ENCODE results near the gene SLC17A7.
"Not testable (repeated sequence)": the region's sequence is repeated elsewhere in the genome, so short reads cannot be mapped to it uniquely, and the experiment has no call there.

SLC17A7 gene

GRCh38 chr19:49441210-49441959, at the start of gene SLC17A7:
Gene SLC17A7 (minus strand): TSS chr19:49441527. CDS start chr19:49441379, 148 bp downstream.
- DNase-seq (ENCODE audit: low spot score) = no peak

- no peak for DNase-seq (ENCODE audit: low spot score)
These were observed 49.1 kb upstream of the SLC17A7 start for GRCh38 chr19:49490287-49491029.

- no peak for DNase-seq (ENCODE audit: low spot score)
These were observed 48.4 kb upstream of the SLC17A7 start for GRCh38 chr19:49489601-49490167.

DNA sequence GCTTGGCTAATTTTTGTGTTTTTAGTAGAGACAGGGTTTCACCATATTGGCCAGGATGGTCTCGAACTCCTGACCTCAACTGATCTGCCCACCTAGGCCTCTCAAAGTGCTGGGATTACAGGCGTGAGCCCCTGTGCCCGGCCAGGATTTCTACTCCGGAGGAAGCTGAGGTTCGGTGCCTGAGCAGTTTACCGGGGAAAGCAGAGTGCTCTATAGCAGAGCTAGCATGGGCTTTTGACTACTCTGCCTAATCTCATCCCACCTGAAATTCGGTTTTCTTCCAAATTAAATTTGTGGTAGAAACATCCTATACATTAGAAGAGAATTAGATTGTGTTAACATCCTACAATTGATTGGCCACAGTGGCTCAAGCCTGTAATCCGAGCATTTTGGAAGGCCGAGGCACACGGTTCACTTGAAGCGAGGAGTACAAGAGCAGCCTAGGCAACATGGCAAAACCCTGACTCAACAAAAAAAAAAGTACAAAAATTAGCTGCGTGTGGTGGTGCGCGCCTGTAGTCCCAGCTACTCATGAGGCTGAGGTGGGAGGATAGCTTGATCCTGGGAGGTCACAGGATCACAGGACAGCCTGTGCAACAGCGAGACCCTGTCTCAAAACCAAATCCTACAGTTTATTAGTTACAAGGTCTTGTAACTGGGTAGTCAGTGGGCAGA, 47.7 kb upstream of the SLC17A7 start:
- no peak for DNase-seq (ENCODE audit: low spot score)

DNA sequence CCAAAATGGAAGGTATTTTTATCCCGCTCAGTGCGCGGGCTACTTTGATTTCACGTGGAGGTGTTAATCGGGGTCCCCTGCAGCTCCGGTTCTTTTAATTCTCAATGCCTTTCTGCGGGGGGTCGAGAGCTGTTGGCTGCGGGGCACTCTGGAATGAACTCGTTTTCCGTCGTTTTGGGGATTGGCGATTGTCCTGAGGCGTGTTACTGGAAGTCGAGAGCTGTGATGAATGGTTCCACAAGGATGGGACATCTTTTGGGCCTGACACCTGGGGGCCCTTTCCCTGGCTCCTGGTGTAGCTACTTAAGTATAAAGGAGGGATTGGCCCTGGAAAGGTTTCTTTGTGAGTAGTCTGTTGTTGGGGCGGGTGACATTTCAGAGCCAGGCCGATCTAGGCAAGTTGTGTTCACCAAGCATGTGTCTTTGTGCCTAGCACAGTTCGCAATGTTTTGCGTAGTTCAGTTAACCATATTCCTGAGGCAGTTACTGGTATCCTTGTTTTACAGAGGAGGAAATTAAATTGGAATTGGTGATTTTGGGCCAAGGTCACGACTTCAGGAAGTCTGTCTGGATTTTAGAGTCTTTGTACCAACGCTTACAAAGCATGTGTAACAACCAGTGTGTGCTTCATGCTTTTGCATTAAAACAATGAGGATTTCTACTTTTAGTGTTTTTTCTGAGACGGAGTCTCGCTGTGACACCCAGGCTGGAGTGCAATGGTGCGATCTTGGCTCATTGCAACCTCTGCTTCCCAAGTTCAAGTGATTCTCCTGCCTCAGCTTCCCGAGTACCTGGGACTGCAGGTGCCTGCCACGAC, 46.9 kb upstream of the SLC17A7 start:
- no peak for DNase-seq (ENCODE audit: low spot score)

GRCh38 chr19:49487277-49488045, 46.1 kb upstream of the SLC17A7 start, which contains the start of gene RPL13A:
Gene RPL13A (plus strand): TSS chr19:49487608. CDS start chr19:49487630, 22 bp downstream.
- DNase-seq (ENCODE audit: low spot score) = peak; percentile 100

GRCh38 chr19:49486710-49487276, 45.5 kb upstream of the SLC17A7 start:
- no peak for DNase-seq (ENCODE audit: low spot score)

GRCh38 chr19:49486232-49486631, 44.9 kb upstream of the SLC17A7 start:
- DNase-seq (ENCODE audit: low spot score) = no peak

GRCh38 chr19:49481020-49481683, 39.8 kb upstream of the SLC17A7 start:
- DNase-seq (ENCODE audit: low spot score) = no peak

DNA sequence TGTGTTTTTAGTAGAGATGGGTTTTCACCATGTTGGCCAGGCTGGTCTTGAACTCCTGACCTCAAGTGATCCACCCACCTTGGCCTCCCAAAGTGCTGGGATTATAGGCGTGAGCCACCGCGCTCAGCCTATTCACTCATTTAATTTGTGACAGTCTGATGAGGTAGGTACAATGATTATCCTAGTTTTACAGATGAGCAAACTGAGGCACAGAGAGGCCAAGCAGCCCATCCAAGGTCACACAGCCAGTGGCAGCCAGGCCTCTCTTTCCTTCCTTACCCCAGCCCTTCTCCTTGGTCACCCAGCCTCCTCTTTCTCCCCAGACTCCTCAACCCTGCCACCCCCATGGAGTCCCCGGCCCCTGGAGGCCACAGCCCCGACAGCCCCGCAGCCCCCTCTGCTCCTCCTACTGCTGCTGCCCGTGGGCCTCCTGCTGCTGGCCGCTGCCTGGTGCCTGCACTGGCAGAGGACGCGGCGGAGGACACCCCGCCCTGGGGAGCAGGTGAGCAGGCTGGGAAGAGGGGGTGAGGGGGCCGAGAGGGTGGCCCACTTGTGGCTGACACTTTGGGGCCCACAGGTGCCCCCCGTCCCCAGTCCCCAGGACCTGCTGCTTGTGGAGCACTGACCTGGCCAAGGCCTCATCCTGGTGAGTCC, 38.8 kb upstream of the SLC17A7 start:
- DNase-seq (ENCODE audit: low spot score) = no peak

- DNase-seq (ENCODE audit: low spot score) = no peak
These were observed 34.9 kb upstream of the SLC17A7 start for GRCh38 chr19:49475995-49476880.

DNA sequence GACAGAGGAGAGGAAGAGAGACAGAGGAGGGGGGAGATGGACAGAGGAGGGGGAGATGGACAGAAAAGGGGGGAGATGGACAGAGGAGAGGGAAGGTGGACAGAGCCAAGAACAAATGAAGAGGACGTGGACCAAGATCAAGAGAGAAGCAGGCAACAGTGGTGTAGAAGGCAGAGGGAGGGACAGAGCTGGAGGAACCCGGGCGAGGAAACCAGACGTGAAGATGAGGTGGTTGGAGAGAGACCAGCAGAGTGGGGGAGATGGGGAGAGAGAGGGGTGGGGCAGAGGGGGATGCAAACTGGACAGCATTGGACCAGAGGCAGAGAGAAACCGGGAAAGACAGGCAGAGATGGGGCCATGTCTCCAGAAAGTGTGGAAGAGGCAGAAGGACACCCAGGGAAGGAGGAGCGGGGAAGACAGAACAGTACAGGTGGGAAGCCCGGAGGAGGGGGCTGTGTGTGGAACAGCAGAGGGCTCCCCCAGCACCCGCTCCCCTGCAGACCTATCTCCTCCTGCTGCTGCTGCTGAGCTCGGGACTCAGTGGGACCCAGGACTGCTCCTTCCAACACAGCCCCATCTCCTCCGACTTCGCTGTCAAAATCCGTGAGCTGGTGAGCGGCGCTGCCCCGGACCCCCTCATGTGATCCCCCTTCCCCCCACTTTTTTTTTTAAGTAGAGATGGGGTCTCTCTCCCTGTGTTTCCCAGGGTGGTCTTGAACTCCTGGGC, 34.0 kb upstream of the SLC17A7 start:
- no peak for DNase-seq (ENCODE audit: low spot score)

DNA sequence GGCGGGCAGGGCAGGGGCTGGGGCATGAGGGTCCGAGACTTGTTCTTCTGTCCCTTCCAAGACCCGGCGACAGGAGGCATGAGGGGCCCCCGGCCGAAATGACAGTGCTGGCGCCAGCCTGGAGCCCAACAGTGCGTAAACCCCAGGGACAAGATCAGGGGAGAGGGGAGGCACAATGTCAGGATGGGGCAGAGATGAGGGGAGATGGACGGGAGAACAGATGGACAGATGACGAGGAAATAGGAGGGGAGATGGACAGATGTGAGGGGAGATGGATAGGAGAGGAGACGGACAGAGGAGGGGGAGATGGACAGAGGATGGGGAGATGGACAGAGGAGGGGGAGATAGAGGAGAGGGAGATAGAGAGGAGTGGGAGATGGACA, 33.2 kb upstream of the SLC17A7 start:
- no peak for DNase-seq (ENCODE audit: low spot score)

- DNase-seq (ENCODE audit: low spot score) = peak; percentile 92
These were observed 32.7 kb upstream of the SLC17A7 start, which contains the start of gene FLT3LG for GRCh38 chr19:49473868-49474541. Gene FLT3LG (plus strand): TSS chr19:49474215. CDS start chr19:49474640, 425 bp downstream.

DNA sequence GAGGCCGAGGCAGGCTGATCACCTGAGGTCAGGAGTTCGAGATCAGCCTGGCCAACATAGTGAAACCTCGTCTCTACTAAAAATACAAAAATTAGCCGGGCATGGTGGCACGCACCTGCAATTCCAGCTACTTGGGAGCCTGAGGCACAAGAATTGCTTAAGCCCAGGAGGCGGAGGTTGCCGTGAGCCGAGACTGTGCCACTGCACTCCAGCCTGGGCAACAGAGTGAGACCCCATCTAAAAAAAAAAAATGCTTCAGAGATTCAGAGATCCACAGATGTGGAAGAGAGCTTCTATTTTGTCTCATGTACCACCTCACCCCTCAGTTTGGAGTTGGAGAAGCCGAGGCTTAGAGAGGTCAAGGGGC, 32.2 kb upstream of the SLC17A7 start:
- not testable (repeated sequence) for DNase-seq (ENCODE audit: low spot score)

DNA sequence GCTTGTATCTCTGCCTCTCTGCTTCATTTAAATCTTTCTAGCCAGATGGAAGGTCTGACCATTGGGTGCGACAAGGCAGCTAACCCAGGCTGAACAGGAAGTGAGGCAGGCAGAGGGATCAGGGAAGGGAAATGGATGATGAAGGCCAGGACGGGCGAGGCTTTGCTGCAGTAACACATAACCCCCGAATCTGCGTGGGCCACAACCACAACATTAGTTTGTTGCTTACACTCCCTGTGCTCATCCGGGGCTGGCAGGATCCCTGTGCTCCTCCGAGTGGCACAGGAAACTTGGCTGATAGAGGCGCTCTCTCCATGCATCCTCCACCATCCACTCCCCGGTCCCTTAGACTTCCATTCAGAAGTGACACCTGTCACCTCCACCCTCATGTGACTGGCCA, 31.6 kb upstream of the SLC17A7 start:
- DNase-seq (ENCODE audit: low spot score) = no peak

DNA sequence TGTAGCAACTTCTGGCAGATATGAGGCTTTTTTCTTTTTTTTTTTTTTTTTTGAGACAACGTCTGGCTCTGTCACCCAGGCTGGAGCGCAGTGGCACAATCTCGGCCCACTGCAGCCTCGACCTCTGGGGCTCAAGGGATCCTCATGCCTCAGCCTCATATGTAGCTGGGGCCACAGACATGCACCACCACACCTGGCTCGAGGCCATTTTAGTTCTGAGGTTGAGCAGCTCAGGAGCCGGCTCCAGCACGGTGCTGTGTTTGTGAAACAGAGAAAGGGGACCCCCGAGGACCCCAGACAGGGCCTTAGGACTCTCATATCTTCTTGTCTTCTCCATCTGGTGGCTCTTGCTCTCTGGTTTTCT, 29.3 kb upstream of the SLC17A7 start:
- DNase-seq (ENCODE audit: low spot score) = no peak
